ENCODE measurements around the gene TEX19. TPM values are rescaled to one million over a fixed set of nuclear protein-coding genes. Genes with fewer than 3 reads are reported as not detected.

The TEX19 gene
- total and polyA plus RNA-seq, 9 of the 15 experiments (the other 6 are each of a cell fraction or from before 2014, with no cell fraction given) = 0.10 to 4.9 (median 1.9) TPM

DNA sequence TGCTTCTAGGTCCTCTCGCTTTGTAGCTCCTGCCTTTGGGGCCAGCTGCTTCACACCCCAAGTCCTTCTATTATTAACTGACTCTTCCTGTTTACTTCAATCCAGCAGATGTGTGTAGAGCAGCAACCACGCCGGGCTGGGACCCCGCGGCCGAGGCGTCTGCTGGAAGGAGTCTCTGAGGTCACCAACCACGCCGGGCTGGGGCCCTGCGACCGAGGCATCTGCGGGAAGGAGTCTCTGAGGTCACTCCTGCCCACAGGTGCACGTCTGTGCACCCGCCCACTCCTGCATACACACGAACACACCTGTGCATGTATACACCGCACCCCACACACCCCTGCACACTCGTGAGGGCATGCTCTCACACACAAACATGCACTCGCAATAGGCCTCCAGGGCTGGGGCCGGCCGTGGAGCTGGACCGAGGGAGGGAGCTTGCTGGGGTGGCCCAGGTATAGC, 7.8 kb upstream of the TEX19 start:
- no TSS peak for BruUV-seq (replicated peaks)
- ATAC-seq (no peak), DNase-seq (ENCODE audit: extremely low read depth in 1 of 4, low spot score in 3 of 4) (no peak), FAIRE-seq (no peak)
- 44% methylated on average over 19 of the region's 21 CpGs for WGBS (ENCODE audit: insufficient coverage, low coverage, missing lambda C conversion rate)
- H2AFZ ChIP-seq (ENCODE audit: low read depth, low read length) = no peak overlapping the region
- CTCF ChIA-PET (ENCODE audit: low intra/inter-chr PET ratio) = interaction anchor here (1.0 to 2.1 kb wide), 7 partner anchors 37 to 416 kb away, joined by 3 to 12 read pairs (median 5); no protein-coding TSS in a partner anchor
- H3K27ac ChIP-seq (ENCODE audit: extremely low read depth, low read depth, low read length) = no peak overlapping the region
- in situ Hi-C loops (cut with MboI) (loop anchor here (5.0 kb wide), 2 partner anchors 206 to 431 kb away; no protein-coding TSS in a partner anchor), intact Hi-C loops (cut with micrococcal nuclease) (loop anchor here (1.0 to 10.0 kb wide), 4 partner anchors 63 to 416 kb away; no protein-coding TSS in a partner anchor)
- H3K36me3 ChIP-seq (ENCODE audit: control insufficient read depth, insufficient read depth, low read length) = no peaks in the 10 kb centered on the region
- no peaks in the 10 kb centered on the region for H3K27me3 ChIP-seq (ENCODE audit: control insufficient read depth in 2 of 2, insufficient read depth in 2 of 2, low read length in 2 of 2)
- no peak overlapping the region; a peak in 1 of 4 replicates for H3K9ac ChIP-seq (ENCODE audit: insufficient read depth in 1 of 2, low read depth in 2 of 2, low read length in 2 of 2)
- POLR2A ChIA-PET = interaction anchor here (1.1 kb wide), 1 partner anchor 64 kb away, joined by 4 read pairs; no protein-coding TSS in a partner anchor
- no peaks in the 10 kb centered on the region for H3K9me1 ChIP-seq (ENCODE audit: control insufficient read depth, insufficient read depth, low read length)
- TF ChIP-seq FOXK2 (conservative IDR thresholded peaks at IDR 0.05 in 1 of 2, IDR thresholded peaks at IDR 0.05 in 1 of 2; ENCODE audit: low read depth in 2 of 2) = no peak
- TF ChIP-seq, protein P1, sequence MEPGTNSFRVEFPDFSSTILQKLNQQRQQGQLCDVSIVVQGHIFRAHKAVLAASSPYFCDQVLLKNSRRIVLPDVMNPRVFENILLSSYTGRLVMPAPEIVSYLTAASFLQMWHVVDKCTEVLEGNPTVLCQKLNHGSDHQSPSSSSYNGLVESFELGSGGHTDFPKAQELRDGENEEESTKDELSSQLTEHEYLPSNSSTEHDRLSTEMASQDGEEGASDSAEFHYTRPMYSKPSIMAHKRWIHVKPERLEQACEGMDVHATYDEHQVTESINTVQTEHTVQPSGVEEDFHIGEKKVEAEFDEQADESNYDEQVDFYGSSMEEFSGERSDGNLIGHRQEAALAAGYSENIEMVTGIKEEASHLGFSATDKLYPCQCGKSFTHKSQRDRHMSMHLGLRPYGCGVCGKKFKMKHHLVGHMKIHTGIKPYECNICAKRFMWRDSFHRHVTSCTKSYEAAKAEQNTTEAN (CRISPR knock-in tag; IDR thresholded peaks at IDR 0.05) = no peak
- no peak for TF ChIP-seq ZNF77 (CRISPR knock-in tag; IDR thresholded peaks at IDR 0.05)
- no peak for TF ChIP-seq NCOA6 (IDR thresholded peaks at IDR 0.05)
- TF ChIP-seq, protein P2, sequence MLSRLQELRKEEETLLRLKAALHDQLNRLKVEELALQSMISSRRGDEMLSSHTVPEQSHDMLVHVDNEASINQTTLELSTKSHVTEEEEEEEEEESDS (CRISPR knock-in tag; IDR thresholded peaks at IDR 0.05) = no peak
- no peak for TF ChIP-seq TAF1 (IDR thresholded peaks at IDR 0.05; ENCODE audit: control insufficient read depth, extremely low read depth, insufficient read depth, low read length, severe bottlenecking)
- TF ChIP-seq ZNF174 (CRISPR knock-in tag; IDR thresholded peaks at IDR 0.05) = no peak
- no peak for TF ChIP-seq NR2C1 (IDR thresholded peaks at IDR 0.05)
- TF ChIP-seq NR2C1 (tag; IDR thresholded peaks at IDR 0.05) = no peak
- no peak for TF ChIP-seq HLTF (IDR thresholded peaks at IDR 0.05)
- TF ChIP-seq SNIP1 (IDR thresholded peaks at IDR 0.05; ENCODE audit: low read depth) = no peak
- TF ChIP-seq MIER1 (IDR thresholded peaks at IDR 0.05; ENCODE audit: low read depth) = no peak
- no peak for TF ChIP-seq FOXP1 (CRISPR knock-in tag; IDR thresholded peaks at IDR 0.05)
- no peak for TF ChIP-seq NFATC3 (IDR thresholded peaks at IDR 0.05)
- no peak for TF ChIP-seq ZNF175 (CRISPR knock-in tag; IDR thresholded peaks at IDR 0.05; ENCODE audit: low read depth)
- no peak for TF ChIP-seq ZNF224 (CRISPR knock-in tag; IDR thresholded peaks at IDR 0.05)
- TF ChIP-seq, protein P3, sequence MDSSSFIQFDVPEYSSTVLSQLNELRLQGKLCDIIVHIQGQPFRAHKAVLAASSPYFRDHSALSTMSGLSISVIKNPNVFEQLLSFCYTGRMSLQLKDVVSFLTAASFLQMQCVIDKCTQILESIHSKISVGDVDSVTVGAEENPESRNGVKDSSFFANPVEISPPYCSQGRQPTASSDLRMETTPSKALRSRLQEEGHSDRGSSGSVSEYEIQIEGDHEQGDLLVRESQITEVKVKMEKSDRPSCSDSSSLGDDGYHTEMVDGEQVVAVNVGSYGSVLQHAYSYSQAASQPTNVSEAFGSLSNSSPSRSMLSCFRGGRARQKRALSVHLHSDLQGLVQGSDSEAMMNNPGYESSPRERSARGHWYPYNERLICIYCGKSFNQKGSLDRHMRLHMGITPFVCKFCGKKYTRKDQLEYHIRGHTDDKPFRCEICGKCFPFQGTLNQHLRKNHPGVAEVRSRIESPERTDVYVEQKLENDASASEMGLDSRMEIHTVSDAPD (CRISPR knock-in tag; IDR thresholded peaks at IDR 0.05) = no peak
- TF ChIP-seq NFE2 (IDR thresholded peaks at IDR 0.05; ENCODE audit: low read depth) = no peak
- no peak for TF ChIP-seq MYC (IDR thresholded peaks at IDR 0.05; ENCODE audit: low read depth, low read length)
- TF ChIP-seq MYC (CRISPR knock-in tag; IDR thresholded peaks at IDR 0.05; ENCODE audit: borderline replicate concordance, low read depth) = no peak
- H3K4me1 ChIP-seq (replicated peaks in 1 of 2; ENCODE audit: control insufficient read depth in 2 of 2, insufficient read depth in 2 of 2, low read length in 2 of 2) = peaks cover 17 to 59% of the 10 kb centered on the region in 2 experiments; a peak in 4 of 5 replicates
- no peaks in the 10 kb centered on the region for H3K79me2 ChIP-seq (ENCODE audit: control insufficient read depth, insufficient read depth, low read length)
- no peak overlapping the region for H3K4me2 ChIP-seq (ENCODE audit: insufficient read depth, low read length)
- no peaks in the 10 kb centered on the region for H3K9me3 ChIP-seq (replicated peaks; ENCODE audit: control insufficient read depth, insufficient read depth, low read depth, low read length)
- H4K20me1 ChIP-seq (replicated peaks; ENCODE audit: control insufficient read depth, insufficient read depth, low read length) = no peaks in the 10 kb centered on the region
- H3K4me3 ChIP-seq = no peak overlapping the region
